Activated effector memory CD4-positive, alpha-beta T cell treated with anti-CD3 and anti-CD28 coated beads, Interleukin-2, amount 50 U/mL, for 16 hours (primary cell): ENCODE results near the gene ITPRID2.
"Not testable (repeated sequence)": the region's sequence is repeated elsewhere in the genome, so short reads cannot be mapped to it uniquely, and the experiment has no call there.

ENCODE experiments used
- DNase-seq: peaks from one replicate; pipeline ENCODE4 v3.0.0-alpha.2; 2020

Gene ITPRID2

GRCh38 chr2:181916726-181917718, 25.5 kb downstream of the ITPRID2 start:
- DNase-seq, result no peak

- DNase-seq, result no peak
These were observed 26.7 kb downstream of the ITPRID2 start for GRCh38 chr2:181918188-181918587.

GRCh38 chr2:181923121-181923520, 31.6 kb downstream of the ITPRID2 start:
- no peak for DNase-seq

GRCh38 chr2:181924336-181924735, 32.8 kb downstream of the ITPRID2 start:
- DNase-seq, result no peak

- no peak for DNase-seq
These were observed 43.2 kb downstream of the ITPRID2 start for GRCh38 chr2:181934694-181935093.

GRCh38 chr2:181937473-181937872, 45.9 kb downstream of the ITPRID2 start:
- DNase-seq, result no peak

GRCh38 chr2:181943411-181944124, 52.0 kb downstream of the ITPRID2 start:
- DNase-seq, result no peak

GRCh38 chr2:181944164-181944913, 52.8 kb downstream of the ITPRID2 start:
- no peak for DNase-seq

- DNase-seq, result no peak
These were observed 53.4 kb downstream of the ITPRID2 start for GRCh38 chr2:181944914-181945291.

- no peak for DNase-seq
These were observed 55.1 kb downstream of the ITPRID2 start for GRCh38 chr2:181946444-181947127.

GRCh38 chr2:181947273-181947672, 55.7 kb downstream of the ITPRID2 start:
- DNase-seq, result no peak

GRCh38 chr2:181948227-181948626, 56.7 kb downstream of the ITPRID2 start:
- no peak for DNase-seq

- no peak for DNase-seq
These were observed 57.5 kb downstream of the ITPRID2 start for GRCh38 chr2:181949047-181949446.

- DNase-seq, result no peak
These were observed 61.1 kb downstream of the ITPRID2 start for GRCh38 chr2:181952404-181953226.

GRCh38 chr2:181953881-181954537, 62.5 kb downstream of the ITPRID2 start:
- peak; percentile 86 for DNase-seq

- DNase-seq, result no peak
These were observed 63.0 kb downstream of the ITPRID2 start for GRCh38 chr2:181954538-181954883.

- no peak for DNase-seq
These were observed 63.5 kb downstream of the ITPRID2 start for GRCh38 chr2:181955010-181955409.

- not testable (repeated sequence) for DNase-seq
These were observed 64.3 kb downstream of the ITPRID2 start for GRCh38 chr2:181955866-181956265.

- no peak for DNase-seq
These were observed 66.1 kb downstream of the ITPRID2 start for GRCh38 chr2:181957668-181958067.

- DNase-seq, result no peak
These were observed 67.2 kb downstream of the ITPRID2 start for GRCh38 chr2:181958726-181959125.

- no peak for DNase-seq
These were observed 68.0 kb downstream of the ITPRID2 start for GRCh38 chr2:181959508-181959907.
